ENCODE data around the gene PPOX.

Gene PPOX

DNA sequence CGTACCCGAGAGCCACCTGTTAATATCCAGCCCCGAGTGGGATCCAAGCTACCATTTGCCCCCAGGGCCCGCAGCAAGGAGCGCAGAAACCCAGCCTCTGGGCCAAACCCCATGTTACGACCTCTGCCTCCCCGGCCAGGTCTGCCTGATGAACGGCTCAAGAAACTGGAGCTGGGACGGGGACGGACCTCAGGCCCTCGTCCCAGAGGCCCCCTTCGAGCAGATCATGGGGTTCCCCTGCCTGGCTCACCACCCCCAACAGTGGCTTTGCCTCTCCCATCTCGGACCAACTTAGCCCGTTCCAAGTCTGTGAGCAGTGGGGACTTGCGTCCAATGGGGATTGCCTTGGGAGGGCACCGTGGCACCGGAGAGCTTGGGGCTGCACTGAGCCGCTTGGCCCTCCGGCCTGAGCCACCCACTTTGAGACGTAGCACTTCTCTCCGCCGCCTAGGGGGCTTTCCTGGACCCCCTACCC, 5.5 kb upstream of the PPOX start:
- no peak for DNase-seq (ENCODE audit: low read depth in 1 of 2, low spot score in 1 of 2)
- Histone ChIP-seq H3K27me3 (ENCODE audit: insufficient read depth, poor library complexity, severe bottlenecking) (no peaks in the 10 kb centered on the region), H3K4me3 (replicated peaks; ENCODE audit: insufficient read depth, low read length) (no peak overlapping the region), H3K27ac (replicated peaks) (no peak overlapping the region)
- TF ChIP-seq, protein P1, sequence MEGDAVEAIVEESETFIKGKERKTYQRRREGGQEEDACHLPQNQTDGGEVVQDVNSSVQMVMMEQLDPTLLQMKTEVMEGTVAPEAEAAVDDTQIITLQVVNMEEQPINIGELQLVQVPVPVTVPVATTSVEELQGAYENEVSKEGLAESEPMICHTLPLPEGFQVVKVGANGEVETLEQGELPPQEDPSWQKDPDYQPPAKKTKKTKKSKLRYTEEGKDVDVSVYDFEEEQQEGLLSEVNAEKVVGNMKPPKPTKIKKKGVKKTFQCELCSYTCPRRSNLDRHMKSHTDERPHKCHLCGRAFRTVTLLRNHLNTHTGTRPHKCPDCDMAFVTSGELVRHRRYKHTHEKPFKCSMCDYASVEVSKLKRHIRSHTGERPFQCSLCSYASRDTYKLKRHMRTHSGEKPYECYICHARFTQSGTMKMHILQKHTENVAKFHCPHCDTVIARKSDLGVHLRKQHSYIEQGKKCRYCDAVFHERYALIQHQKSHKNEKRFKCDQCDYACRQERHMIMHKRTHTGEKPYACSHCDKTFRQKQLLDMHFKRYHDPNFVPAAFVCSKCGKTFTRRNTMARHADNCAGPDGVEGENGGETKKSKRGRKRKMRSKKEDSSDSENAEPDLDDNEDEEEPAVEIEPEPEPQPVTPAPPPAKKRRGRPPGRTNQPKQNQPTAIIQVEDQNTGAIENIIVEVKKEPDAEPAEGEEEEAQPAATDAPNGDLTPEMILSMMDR (IDR thresholded peaks at IDR 0.05; ENCODE audit: insufficient read depth, low read length) = no peak
- TF ChIP-seq SPI1 (IDR thresholded peaks at IDR 0.05; ENCODE audit: borderline replicate concordance, low read depth) = no peak
- no peak for TF ChIP-seq POLR2AphosphoS5 (IDR thresholded peaks at IDR 0.05; ENCODE audit: low read depth)
- TF ChIP-seq, protein P2, sequence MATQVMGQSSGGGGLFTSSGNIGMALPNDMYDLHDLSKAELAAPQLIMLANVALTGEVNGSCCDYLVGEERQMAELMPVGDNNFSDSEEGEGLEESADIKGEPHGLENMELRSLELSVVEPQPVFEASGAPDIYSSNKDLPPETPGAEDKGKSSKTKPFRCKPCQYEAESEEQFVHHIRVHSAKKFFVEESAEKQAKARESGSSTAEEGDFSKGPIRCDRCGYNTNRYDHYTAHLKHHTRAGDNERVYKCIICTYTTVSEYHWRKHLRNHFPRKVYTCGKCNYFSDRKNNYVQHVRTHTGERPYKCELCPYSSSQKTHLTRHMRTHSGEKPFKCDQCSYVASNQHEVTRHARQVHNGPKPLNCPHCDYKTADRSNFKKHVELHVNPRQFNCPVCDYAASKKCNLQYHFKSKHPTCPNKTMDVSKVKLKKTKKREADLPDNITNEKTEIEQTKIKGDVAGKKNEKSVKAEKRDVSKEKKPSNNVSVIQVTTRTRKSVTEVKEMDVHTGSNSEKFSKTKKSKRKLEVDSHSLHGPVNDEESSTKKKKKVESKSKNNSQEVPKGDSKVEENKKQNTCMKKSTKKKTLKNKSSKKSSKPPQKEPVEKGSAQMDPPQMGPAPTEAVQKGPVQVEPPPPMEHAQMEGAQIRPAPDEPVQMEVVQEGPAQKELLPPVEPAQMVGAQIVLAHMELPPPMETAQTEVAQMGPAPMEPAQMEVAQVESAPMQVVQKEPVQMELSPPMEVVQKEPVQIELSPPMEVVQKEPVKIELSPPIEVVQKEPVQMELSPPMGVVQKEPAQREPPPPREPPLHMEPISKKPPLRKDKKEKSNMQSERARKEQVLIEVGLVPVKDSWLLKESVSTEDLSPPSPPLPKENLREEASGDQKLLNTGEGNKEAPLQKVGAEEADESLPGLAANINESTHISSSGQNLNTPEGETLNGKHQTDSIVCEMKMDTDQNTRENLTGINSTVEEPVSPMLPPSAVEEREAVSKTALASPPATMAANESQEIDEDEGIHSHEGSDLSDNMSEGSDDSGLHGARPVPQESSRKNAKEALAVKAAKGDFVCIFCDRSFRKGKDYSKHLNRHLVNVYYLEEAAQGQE (IDR thresholded peaks at IDR 0.05; ENCODE audit: insufficient replicate concordance, low read depth) = no peak
- TF ChIP-seq GABPA (IDR thresholded peaks at IDR 0.05; ENCODE audit: low read depth) = no peak

DNA sequence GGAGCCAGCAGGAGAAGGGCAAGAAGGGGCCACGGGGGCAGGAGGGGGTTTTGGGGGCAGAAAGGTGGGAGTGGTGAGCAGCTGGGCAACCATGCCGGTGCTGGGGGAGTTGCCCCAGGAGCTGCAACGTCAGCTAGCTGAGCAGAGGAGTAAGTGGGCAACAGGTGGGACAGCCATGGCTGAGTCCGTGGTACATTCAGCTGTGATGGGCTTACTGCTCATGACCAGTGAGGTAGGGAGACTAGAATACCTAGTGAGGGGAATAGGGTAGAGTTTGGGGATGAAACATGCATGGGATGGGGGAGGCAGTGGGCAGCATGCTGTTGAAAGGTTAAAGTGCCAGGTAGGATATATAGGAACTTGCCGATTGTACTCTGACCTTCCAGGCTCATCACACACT, 4.6 kb upstream of the PPOX start:
- TF ChIP-seq GABPA (IDR thresholded peaks at IDR 0.05; ENCODE audit: low read depth) (no peak), SPI1 (IDR thresholded peaks at IDR 0.05; ENCODE audit: borderline replicate concordance, low read depth) (no peak), POLR2AphosphoS5 (IDR thresholded peaks at IDR 0.05; ENCODE audit: low read depth) (no peak)
- TF ChIP-seq, protein P1 (IDR thresholded peaks at IDR 0.05; ENCODE audit: insufficient read depth, low read length) = no peak
- TF ChIP-seq, protein P2 (IDR thresholded peaks at IDR 0.05; ENCODE audit: insufficient replicate concordance, low read depth) = no peak
- Histone ChIP-seq H3K27ac (replicated peaks) (no peak overlapping the region), H3K27me3 (ENCODE audit: insufficient read depth, poor library complexity, severe bottlenecking) (no peaks in the 10 kb centered on the region), H3K4me3 (replicated peaks; ENCODE audit: insufficient read depth, low read length) (no peak overlapping the region)
- no peak for DNase-seq (ENCODE audit: low read depth in 1 of 2, low spot score in 1 of 2)

DNA sequence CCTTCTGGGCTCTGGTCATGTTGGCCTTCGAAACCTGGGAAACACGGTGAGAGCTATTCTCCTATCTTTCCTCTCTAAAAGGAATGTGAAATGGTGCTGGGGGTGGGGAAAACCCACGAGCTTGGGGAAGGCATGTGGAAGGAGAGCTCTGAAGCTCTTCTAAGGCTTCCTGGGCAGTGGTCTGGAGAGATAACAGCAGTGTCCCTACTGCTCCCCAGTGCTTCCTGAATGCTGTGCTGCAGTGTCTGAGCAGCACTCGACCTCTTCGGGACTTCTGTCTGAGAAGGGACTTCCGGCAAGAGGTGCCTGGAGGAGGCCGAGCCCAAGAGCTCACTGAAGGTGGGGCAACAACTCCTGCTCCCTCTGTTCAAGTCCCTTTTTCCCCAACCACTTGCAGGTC, 4.2 kb upstream of the PPOX start:
- Histone ChIP-seq H3K27ac (replicated peaks) (no peak overlapping the region), H3K4me3 (replicated peaks; ENCODE audit: insufficient read depth, low read length) (no peak overlapping the region), H3K27me3 (ENCODE audit: insufficient read depth, poor library complexity, severe bottlenecking) (no peaks in the 10 kb centered on the region)
- TF ChIP-seq, protein P2 (IDR thresholded peaks at IDR 0.05; ENCODE audit: insufficient replicate concordance, low read depth) = no peak
- no peak for TF ChIP-seq SPI1 (IDR thresholded peaks at IDR 0.05; ENCODE audit: borderline replicate concordance, low read depth)
- TF ChIP-seq, protein P1 (IDR thresholded peaks at IDR 0.05; ENCODE audit: insufficient read depth, low read length) = no peak
- TF ChIP-seq POLR2AphosphoS5 (IDR thresholded peaks at IDR 0.05; ENCODE audit: low read depth) = no peak
- TF ChIP-seq GABPA (IDR thresholded peaks at IDR 0.05; ENCODE audit: low read depth) = no peak
- DNase-seq (ENCODE audit: low read depth in 1 of 2, low spot score in 1 of 2) = no peak
